ENCODE results near the gene HARBI1.

The HARBI1 gene

GRCh38 chr11:46633291-46634217 lies 16.5 kb upstream of the HARBI1 start:
- no peak for DNase-seq (ENCODE audit: low read depth, low spot score)

GRCh38 chr11:46632502-46632901 lies 15.5 kb upstream of the HARBI1 start:
- no peak for DNase-seq (ENCODE audit: low read depth, low spot score)

GRCh38 chr11:46631676-46632075 lies 14.6 kb upstream of the HARBI1 start:
- DNase-seq (ENCODE audit: low read depth, low spot score) = no peak

GRCh38 chr11:46630237-46630636 lies 13.2 kb upstream of the HARBI1 start:
- no peak for DNase-seq (ENCODE audit: low read depth, low spot score)

- no peak for DNase-seq (ENCODE audit: low read depth, low spot score)
Observed at GRCh38 chr11:46628961-46629360, 11.9 kb upstream of the HARBI1 start.

- DNase-seq (ENCODE audit: low read depth, low spot score) = no peak
Observed at GRCh38 chr11:46625406-46625805, 8.4 kb upstream of the HARBI1 start.

- DNase-seq (ENCODE audit: low read depth, low spot score) = no peak
Observed at GRCh38 chr11:46618837-46619236, 1.8 kb upstream of the HARBI1 start.

GRCh38 chr11:46617972-46618314 lies 916 bp upstream of the HARBI1 start:
- DNase-seq (ENCODE audit: low read depth, low spot score) = no peak

- DNase-seq (ENCODE audit: low read depth, low spot score) = no peak
Observed at GRCh38 chr11:46616551-46617133, 385 bp downstream of the HARBI1 start.

- no peak for DNase-seq (ENCODE audit: low read depth, low spot score)
Observed at GRCh38 chr11:46615756-46616155, 1.3 kb downstream of the HARBI1 start.

- no peak for DNase-seq (ENCODE audit: low read depth, low spot score)
Observed at GRCh38 chr11:46612326-46612725, 4.7 kb downstream of the HARBI1 start.

- no peak for DNase-seq (ENCODE audit: low read depth, low spot score)
Observed at GRCh38 chr11:46611526-46612304, 5.3 kb downstream of the HARBI1 start.

- DNase-seq (ENCODE audit: low read depth, low spot score) = no peak
Observed at GRCh38 chr11:46609386-46609785, 7.6 kb downstream of the HARBI1 start.

GRCh38 chr11:46607516-46607915 lies 9.5 kb downstream of the HARBI1 start:
- DNase-seq (ENCODE audit: low read depth, low spot score) = no peak

- no peak for DNase-seq (ENCODE audit: low read depth, low spot score)
Observed at GRCh38 chr11:46604796-46605195, 12.2 kb downstream of the HARBI1 start.

- DNase-seq (ENCODE audit: low read depth, low spot score) = no peak
Observed at GRCh38 chr11:46603704-46604308, 13.2 kb downstream of the HARBI1 start.

- no peak for DNase-seq (ENCODE audit: low read depth, low spot score)
Observed at GRCh38 chr11:46601129-46601528, 15.9 kb downstream of the HARBI1 start.

- DNase-seq (ENCODE audit: low read depth, low spot score) = no peak
Observed at GRCh38 chr11:46600194-46600960, 16.6 kb downstream of the HARBI1 start.

GRCh38 chr11:46599340-46600193 lies 17.5 kb downstream of the HARBI1 start:
- DNase-seq (ENCODE audit: low read depth, low spot score) = no peak

- no peak for DNase-seq (ENCODE audit: low read depth, low spot score)
Observed at GRCh38 chr11:46597609-46598219, 19.3 kb downstream of the HARBI1 start.
